Measurements from ENCODE around the gene CNTN5. TPM values are rescaled to one million over a fixed set of nuclear protein-coding genes. Genes with fewer than 3 reads are reported as not detected.

Gene CNTN5
- total RNA-seq, 4 donors from 2014 or later, result 0.12 TPM; not detected in 3

DNA sequence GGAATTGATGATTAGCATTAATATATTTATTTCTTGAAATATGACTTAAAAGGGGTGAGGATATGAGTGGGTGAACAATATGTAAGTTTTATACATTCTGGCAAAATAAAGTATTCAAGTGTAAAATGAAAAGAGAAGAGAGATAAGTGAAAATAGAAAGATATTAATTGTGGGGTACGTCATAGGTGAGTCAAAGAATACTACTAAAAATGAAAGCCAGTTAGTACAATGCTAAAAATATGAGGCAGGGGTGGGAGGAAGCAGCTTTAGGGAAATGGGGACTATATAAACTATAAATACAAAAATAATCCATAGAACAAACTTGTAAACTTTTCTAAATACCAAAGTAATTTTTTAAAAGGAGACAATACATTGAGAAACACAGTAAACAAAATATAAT, 661.4 kb downstream of the CNTN5 start:
- intact Hi-C loops (cut with DNase I), result no loop called here
- Histone ChIP-seq H3K27ac (no peak overlapping the region), H3K27me3 (no peaks in the 10 kb centered on the region), H3K4me1 (no peaks in the 10 kb centered on the region), H3K36me3 (no peaks in the 10 kb centered on the region), H3K4me3 (no peak overlapping the region), H3K9me3 (no peaks in the 10 kb centered on the region)
- no peak for DNase-seq
- WGBS, 2 donors, result 59 to 69% methylated on average over 1 of the region's 1 CpG
- no peak for TF ChIP-seq POLR2A (IDR thresholded peaks at IDR 0.05)
- TF ChIP-seq, protein P1, sequence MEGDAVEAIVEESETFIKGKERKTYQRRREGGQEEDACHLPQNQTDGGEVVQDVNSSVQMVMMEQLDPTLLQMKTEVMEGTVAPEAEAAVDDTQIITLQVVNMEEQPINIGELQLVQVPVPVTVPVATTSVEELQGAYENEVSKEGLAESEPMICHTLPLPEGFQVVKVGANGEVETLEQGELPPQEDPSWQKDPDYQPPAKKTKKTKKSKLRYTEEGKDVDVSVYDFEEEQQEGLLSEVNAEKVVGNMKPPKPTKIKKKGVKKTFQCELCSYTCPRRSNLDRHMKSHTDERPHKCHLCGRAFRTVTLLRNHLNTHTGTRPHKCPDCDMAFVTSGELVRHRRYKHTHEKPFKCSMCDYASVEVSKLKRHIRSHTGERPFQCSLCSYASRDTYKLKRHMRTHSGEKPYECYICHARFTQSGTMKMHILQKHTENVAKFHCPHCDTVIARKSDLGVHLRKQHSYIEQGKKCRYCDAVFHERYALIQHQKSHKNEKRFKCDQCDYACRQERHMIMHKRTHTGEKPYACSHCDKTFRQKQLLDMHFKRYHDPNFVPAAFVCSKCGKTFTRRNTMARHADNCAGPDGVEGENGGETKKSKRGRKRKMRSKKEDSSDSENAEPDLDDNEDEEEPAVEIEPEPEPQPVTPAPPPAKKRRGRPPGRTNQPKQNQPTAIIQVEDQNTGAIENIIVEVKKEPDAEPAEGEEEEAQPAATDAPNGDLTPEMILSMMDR (IDR thresholded peaks at IDR 0.05), result no peak

DNA sequence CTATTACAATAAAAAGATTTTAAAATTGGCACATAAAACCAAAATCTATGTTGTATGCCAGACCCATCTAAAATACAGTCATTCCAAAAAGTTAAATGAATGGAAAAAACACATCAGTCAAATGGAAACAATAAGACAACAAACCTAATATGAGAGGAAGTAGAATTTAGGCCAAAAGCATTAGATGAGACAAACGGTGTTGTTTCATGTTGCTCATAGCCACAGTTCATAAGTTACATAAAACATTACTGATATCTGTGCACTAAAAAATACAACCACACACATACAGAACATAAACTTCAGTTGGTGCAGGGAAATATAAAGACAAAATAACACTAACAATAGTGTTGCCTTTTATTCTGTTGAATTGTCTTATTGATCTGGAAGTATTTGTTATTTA, 661.9 kb downstream of the CNTN5 start:
- TF ChIP-seq, protein P1 (IDR thresholded peaks at IDR 0.05), result no peak
- TF ChIP-seq POLR2A (IDR thresholded peaks at IDR 0.05), result no peak
- H3K27me3 ChIP-seq, result no peaks in the 10 kb centered on the region
- no peaks in the 10 kb centered on the region for H3K4me1 ChIP-seq
- intact Hi-C loops (cut with DNase I), result no loop called here
- H3K27ac ChIP-seq, result no peak overlapping the region
- 15 to 27% methylated on average over 1 of the region's 1 CpG for WGBS, 2 donors
- H3K9me3 ChIP-seq, result no peaks in the 10 kb centered on the region
- H3K4me3 ChIP-seq, result no peak overlapping the region
- no peak for DNase-seq
- H3K36me3 ChIP-seq, result no peaks in the 10 kb centered on the region

DNA sequence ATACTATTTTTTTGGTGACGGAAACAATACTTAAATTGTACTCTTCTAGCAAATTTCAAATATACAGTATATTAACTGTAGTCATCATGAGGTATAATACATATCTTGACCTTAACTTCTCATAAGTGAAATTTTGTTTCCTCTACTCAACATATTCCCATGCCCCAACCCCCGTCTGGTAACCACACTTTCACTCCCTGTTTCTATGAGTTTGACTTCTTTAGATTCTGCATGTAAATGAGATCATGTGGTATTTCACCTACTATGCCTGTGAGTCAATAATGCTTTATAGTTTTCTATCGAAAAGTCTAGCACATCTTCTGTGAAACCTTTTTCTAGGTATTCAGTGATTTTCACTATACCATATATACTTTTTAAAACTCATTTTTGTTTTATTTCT, 663.2 kb downstream of the CNTN5 start:
- H3K36me3 ChIP-seq, result no peaks in the 10 kb centered on the region
- WGBS, 2 donors, result 77 to 79% methylated on average over 3 of the region's 3 CpGs
- H3K4me1 ChIP-seq, result no peaks in the 10 kb centered on the region
- H3K27ac ChIP-seq, result no peak overlapping the region
- no peak overlapping the region for H3K4me3 ChIP-seq
- DNase-seq, result no peak
- no peaks in the 10 kb centered on the region for H3K27me3 ChIP-seq
- no peaks in the 10 kb centered on the region for H3K9me3 ChIP-seq
- TF ChIP-seq, protein P1 (IDR thresholded peaks at IDR 0.05), result no peak
- TF ChIP-seq POLR2A (IDR thresholded peaks at IDR 0.05), result no peak
- intact Hi-C loops (cut with DNase I), result no loop called here

DNA sequence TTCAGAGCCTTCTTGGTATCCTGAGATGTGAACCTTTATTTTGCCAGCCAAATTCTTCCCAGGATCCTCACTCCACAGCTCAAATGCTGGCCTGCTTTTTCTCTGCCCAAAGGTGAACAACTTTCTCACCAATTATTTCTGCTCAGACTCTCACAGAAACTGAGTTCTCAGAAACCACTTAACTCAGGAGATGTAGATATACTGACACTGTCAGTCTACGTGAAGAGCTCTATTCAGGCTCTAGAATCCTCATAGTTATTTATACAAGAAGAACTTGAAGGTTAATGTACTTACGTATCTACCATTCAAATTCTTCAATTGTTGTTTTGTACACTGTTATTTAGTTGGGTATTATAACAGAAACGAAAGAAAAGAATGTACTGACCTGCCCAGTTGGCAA, 666.1 kb downstream of the CNTN5 start:
- intact Hi-C loops (cut with DNase I), result no loop called here
- H3K27ac ChIP-seq, result no peak overlapping the region
- no peak overlapping the region for H3K4me3 ChIP-seq
- WGBS, 2 donors, result 59 to 73% methylated on average over 3 of the region's 3 CpGs
- H3K27me3 ChIP-seq, result no peaks in the 10 kb centered on the region
- H3K36me3 ChIP-seq, result no peaks in the 10 kb centered on the region
- H3K4me1 ChIP-seq, result no peaks in the 10 kb centered on the region
- TF ChIP-seq, protein P1 (IDR thresholded peaks at IDR 0.05), result no peak
- no peak for TF ChIP-seq POLR2A (IDR thresholded peaks at IDR 0.05)
- H3K9me3 ChIP-seq, result no peaks in the 10 kb centered on the region
- DNase-seq, result no peak

DNA sequence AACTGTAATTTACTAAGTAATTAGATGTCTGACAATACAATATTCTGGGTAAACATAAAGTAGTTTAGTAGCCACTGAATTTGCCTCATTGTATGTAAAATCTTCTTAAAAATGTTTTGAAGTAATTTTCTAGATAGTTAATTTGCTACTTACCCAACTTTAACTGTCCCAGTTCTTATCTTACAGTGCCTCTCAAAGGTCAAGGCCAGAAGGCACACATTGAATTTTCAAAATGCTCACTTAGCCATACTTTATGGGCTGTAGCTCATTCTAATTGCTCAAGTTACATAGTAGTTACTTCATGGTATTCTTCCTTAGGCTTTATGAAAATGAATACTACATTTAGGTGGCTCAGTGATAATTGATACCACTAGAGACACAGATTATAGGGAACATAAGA, 666.6 kb downstream of the CNTN5 start:
- intact Hi-C loops (cut with DNase I), result no loop called here
- no peaks in the 10 kb centered on the region for H3K27me3 ChIP-seq

More for the DNA sequence above, 666.6 kb downstream of the CNTN5 start:
- H3K27ac ChIP-seq, result no peak overlapping the region
- H3K4me3 ChIP-seq, result no peak overlapping the region
- no peaks in the 10 kb centered on the region for H3K36me3 ChIP-seq
- TF ChIP-seq, protein P1 (IDR thresholded peaks at IDR 0.05), result no peak
- no peak for TF ChIP-seq POLR2A (IDR thresholded peaks at IDR 0.05)
- no peak for DNase-seq
- H3K9me3 ChIP-seq, result no peaks in the 10 kb centered on the region
- no peaks in the 10 kb centered on the region for H3K4me1 ChIP-seq

All from esophagus squamous epithelium (tissue), 5 donors.